GM19328 (cell line): ENCODE results near the gene RETNLB.

ENCODE experiments used
- ATAC-seq: cut with Tn5 transposase; IDR thresholded peaks from one replicate; pipeline ENCODE4 v1.9.1; 2021; ENCODE audit warnings: mild to moderate bottlenecking, moderate library complexity; ENCODE audit not compliant: unreplicated experiment

RETNLB gene, protein sequence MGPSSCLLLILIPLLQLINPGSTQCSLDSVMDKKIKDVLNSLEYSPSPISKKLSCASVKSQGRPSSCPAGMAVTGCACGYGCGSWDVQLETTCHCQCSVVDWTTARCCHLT

DNA sequence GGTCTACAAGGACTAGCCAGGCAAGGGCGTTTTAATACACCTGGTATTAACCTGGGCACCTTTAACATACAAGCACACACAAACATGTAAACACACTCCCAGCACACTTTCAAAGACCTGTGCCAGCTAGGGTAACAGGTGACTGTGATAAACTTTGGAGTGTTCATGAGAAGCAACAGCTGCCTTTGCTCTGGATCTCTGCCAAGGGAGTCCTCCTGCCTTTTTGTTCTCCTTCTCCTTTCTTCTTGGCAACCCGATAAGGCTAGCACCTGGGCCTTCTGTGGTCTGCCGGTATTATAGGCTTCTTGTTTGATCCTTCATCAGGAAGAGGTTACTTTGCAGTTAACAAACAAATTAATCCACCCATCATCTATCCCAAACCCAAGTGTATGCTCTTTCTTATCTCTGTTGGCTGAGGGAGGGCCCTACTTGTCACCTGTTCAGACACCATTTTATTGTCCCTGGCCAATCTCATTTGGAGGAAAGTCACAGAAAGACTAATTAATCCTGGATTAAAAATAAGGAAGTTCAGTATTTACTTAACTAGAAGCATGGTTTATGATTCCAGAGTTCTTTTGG is at the start of gene RETNLB:
TSS of gene RETNLB (minus strand) at position 7 of the 579 bp plus-strand sequence. CDS start 225 bp downstream, outside the sequence.
- ATAC-seq = no peak

DNA sequence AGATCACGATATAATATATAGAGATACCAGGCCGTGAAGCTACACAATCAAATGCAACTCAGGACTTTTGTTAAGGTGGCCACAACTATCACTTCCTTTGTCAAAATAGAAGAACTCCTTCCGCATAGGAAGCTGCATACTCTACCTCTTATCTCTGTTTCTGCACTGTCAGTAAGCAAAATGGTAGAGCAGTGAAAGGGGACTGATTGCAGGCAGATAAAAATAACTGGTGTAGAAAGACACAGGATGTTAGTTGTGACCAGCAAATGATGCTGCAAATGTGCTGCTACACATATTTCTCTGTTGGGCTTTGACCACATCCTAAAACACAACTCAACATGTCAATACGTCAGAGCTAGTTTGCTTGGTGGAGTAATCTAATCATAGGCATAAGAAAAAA is 49.1 kb upstream of the RETNLB start:
- ATAC-seq = no peak

DNA sequence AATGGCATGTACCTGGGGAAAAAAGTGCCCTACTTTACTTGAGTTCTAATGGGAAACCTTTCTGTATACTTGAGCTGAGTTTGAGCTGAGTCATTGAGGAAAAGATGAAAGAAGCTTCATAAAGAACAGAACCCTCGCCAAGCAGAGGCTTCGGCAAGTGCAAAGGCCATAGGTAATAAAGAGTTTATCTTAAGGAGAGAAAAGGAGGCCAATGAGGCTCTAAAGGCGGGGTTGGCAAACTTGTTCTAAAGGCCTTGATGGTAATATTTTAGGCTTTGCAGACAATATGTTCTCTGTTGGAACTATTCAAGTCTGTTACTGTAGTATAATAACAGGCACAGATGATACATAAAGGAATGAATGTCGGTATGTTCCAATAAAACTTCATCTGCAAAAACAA is 47.8 kb upstream of the RETNLB start:
- ATAC-seq = no peak

DNA sequence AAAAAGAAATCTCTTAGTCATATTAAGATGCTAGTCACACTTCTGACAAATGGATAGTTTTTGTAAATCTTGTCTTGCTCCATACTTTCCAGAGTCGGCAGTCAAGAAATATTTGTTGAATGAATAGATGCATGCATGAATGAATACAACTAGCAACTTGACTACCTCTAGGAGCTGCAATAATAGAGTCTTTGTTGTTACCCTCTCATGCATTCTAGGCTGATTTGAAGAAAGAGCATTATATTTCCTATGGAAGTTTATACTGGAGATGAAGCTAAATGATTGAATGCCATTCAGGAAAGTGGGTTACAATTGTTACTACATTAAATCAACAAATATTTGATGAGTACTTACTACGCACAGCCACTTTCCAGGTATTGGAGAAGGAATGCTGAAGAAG is 47.2 kb upstream of the RETNLB start:
- ATAC-seq = no peak

DNA sequence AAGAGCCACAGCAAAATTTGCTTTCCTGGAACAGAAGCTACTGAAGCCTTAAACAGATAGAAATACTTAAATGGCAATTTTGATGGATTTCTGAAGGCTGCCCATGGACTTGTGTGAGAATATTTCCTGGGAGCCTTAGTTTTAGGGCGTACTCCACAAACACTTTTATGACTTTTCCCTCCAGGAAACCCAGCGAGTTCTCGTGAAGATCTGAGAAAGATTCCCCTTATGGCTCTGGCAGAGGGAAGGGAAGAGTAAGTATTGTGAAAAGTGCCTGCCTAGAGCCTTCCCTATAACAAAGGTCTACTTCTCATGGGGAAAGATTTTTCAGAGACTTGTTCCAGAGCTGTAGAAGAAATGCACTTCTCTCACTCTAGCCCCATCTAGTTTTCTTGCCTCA is 34.3 kb upstream of the RETNLB start:
- ATAC-seq = no peak

DNA sequence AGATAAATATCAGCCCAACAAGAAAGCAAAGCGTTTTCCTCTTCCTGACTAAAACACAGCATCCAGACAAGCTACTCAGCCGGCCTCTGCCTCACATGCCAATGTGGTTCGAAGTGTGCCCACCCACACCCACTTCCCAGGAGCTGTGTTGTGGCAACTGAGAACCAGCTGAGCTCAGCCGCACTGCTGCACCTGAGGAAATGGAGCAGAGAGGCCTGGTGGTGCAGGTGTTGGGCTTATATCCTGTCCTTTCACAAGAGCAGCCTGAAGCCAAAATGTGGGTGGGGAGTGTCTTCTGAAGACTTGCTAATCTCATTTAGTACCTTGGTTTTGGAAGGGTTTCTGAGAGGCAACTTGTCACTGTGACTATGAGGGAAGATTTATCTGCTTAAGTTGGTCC is 23.0 kb upstream of the RETNLB start:
- no peak for ATAC-seq

DNA sequence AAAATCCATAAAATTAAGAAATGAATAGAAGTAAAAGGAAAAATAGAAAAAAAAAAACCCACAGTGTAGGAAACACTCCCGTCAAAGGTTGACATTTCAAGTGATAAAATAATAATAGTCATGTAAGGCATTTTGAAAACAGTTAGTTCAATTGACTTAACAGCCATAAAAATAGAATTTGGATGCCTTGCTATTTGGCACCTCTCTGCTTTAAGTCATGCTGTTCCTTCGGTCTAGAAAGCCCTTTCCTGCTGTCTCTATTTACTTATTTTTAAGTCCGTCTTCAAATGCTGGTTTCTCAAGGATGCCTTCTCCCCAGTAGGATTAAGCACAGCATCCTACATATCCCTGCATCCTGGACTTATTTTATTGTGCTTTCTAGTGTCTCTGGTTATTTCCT is 22.3 kb upstream of the RETNLB start:
- no peak for ATAC-seq

DNA sequence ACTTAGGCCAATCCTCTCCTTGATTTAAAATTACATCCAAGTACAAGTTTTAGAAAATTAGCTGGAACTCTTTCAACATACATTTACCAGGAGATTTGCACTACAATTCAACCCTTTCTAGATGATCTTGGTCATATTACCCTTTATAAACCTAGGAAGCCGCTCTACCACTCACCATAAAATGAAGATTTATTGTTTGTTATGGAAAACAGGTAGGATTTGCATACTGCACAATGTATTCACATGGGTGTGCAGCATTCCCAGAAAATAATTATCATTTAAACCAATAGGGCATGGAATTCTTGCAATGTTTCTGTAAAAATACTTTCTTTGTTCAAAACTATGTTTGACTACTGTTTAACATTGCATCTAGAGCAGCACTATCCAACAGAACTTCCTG is 18.4 kb upstream of the RETNLB start:
- no peak for ATAC-seq

DNA sequence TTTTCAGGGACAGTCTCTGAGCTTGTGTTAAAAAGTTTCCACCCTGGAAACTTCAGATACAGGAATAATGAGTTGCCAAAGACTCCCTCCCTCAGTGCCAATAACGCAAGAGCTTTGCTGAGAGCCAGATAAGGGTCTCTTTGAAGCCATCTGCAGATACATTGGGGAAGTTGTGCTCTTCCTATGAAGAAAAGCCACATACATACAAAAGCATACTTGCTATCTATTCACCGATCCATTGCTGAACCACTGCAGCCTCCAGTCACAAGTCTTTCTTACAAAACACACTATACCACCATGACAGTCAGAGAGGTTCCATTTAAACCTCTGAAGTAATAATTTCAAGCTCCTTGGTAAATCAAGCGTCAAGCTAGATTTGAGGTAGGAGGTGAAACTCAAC is 10.0 kb upstream of the RETNLB start:
- ATAC-seq = no peak

DNA sequence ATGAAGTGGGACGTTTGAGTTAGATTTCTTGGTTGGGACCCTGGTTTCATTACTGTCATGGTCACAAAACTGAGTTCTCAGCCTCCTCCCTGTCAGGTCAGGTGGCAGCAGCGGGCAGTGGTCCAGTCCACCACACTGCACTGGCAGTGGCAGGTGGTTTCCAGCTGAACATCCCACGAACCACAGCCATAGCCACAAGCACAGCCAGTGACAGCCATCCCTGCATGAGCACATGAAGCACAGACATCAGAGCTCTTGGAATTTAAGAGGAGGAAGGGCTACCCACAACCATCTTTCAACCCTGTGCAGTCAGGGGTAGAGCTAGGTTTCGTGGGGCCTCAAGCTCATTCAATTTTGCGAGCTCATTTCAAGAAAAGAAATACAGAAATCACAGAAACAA is 1.5 kb downstream of the RETNLB start:
- ATAC-seq = no peak

DNA sequence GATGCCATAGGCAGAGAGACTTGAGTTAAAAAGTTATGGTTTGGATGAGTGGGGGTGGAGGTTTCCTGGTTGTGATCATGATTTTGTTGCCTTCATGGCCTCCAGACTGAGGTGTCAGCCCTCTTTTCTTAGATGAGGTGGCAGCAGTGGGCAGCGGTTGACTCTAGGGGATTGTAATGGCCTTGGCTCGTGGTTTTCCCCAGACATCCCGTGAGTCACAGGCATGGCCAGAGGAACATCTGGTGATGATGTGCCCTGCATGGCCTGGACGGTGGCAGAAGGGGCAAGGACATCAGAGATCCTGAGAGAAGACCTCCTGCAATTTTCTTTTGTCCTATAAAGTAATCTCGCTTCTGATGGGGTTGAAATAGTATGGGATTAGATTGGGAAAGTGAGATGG is 12.4 kb downstream of the RETNLB start:
- ATAC-seq = no peak

DNA sequence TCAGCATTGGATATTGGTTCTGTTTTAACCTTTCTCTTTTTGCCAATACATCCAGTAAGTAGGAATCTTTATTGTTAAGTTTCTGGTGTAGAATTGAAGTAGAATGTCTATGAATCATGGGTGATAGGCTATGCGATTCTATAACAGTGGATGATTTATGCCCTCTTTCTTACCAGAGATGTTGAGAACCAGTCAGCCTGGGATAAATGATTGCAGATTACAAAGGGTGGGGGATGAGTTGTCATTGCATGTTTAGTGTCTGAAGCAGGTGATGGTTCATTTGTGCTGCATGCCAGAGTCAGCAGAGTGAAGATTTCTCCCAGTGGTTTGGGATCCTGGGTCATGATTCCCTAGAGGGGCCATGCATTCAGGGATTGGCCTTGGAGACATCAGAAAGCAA is 14.3 kb downstream of the RETNLB start:
- ATAC-seq = no peak

DNA sequence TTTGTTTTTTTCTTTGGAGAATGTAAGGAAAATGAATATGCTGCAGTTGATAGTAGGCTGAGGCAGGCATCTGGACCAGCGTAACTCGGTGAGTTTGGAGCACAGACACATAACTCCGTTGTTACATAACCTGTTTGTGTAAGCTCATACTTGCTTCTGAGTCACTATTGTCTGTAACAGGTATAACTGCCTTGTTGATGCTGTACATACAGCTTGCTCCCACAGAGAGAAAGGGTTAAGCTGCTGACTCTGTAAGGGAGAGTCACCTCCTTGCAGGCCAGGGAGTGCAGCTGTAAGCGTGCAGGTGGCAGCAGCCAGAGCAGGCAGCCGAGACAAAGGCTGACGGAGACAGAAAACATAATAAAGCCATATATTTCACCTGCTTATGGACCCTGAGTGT is 20.4 kb downstream of the RETNLB start:
- ATAC-seq = no peak

DNA sequence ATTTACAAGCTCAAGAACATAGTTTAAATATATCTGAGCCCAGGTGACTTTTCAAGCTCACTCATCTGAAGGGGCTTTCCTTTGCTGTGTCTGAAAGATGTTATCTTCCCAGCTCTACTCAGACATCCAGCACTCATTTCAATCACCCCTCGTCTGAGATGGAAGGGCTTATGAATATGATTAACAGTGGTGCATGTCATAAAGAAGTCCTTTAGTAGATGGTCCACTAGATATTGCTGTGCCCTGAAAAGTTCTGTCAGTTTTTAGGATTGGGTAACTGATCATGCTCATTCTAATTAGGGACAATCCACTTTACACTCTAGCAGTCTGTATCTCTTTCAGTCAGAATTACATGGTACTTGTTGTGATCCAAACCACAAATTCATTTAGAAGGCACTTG is 28.3 kb downstream of the RETNLB start:
- ATAC-seq = no peak

DNA sequence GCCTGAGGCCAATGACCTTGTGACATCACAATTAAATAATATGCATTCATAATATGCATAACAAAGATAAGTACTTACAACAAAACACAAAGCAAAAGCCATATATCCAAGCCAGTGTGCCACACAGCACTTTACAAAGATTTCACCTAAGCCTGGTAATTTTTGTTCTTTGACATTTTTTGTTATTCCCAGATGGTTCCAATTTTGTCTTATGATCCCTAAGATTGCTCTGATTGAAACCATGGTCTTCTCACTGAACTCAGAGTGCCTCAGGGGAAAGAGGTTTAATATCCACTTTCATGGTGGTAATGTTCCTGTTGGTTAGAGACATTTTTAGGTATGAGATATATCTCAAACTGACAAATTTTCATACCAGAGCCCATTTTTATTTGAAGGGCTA is 29.1 kb downstream of the RETNLB start:
- ATAC-seq = no peak

DNA sequence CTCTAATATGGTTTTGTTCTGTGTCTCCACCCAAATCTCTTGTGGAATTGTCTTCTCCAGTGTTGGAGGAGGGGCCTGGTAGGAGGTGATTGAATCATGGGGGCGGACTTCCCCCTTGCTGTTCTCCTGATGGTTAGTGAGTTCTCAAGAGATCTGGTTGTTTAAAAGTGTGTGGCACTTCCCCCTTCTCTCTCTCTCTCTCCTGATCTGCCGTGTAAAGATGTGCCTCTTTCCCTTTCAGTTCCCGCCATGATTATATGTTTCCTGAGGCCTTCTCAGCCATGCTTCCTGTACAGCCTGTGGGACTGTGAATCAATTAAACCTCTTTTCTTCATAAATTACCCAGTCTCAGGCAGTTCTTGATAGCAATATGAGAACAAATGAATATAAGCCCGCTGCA is 33.1 kb downstream of the RETNLB start:
- no peak for ATAC-seq

DNA sequence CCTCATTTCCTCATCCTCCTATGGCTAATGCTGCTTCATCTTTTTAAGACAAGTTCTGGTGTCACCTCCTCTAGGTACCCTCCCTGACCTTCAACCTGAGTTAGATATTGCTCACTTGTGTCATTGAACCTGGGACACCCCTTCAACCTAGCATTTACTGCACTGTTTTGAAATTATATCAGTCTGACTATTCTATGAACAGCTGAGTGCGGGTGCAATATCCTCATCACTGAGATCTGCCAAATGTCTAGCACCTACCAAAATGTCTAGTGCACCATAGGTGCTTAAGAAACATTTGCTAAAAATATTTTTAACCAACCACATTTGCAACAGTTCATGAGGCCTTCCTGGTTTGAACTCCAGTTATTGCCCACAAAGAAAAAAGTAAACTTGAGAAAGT is 34.5 kb downstream of the RETNLB start:
- no peak for ATAC-seq

DNA sequence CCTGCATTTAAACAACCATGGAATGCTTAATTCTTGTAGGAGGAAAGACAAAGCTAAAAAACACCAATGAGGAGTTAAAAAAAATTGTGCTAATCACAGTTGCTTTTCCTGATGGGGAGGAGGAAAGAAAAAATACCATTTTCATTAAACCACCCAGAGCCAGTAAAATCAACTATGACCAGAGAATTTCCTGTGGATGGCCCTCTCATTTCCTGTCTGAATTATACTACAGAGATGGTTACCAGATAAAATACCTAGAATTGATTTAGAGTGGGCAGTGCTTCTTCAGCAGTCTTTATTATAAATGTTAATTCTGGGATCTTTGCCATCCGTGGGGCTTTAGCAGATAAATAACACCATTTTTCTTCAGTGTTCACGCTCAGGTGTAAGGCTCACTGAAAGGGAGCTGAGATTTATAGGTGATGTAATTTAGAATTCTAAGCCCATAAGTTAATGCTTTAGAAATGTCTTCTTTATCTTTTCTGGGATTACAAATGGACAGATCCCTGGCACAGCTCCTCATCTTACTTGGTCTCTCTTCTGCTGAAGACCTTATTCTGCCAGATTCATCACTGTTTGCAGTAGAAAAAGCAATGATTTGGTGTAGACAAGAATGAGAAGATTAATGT is 37.9 kb downstream of the RETNLB start:
- no peak for ATAC-seq

DNA sequence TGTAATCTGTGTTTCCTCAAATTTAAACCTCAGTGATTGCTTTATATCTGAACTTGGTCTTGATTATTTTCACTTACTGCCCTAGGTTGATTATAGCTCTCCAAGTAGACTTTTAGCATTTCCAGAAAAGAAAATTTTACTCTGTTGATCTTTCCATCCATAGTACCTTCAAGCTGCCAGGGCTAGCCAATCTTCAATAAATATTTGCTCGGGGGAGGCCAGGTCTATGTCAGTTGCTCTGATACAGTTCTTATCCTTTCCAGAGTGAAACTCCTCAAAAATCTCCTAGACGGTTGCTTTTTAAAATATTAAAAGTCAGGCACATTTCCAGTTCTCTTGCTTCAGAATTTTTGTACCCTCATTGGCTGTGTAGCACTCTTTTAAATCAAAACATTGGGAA is 38.8 kb downstream of the RETNLB start:
- no peak for ATAC-seq

DNA sequence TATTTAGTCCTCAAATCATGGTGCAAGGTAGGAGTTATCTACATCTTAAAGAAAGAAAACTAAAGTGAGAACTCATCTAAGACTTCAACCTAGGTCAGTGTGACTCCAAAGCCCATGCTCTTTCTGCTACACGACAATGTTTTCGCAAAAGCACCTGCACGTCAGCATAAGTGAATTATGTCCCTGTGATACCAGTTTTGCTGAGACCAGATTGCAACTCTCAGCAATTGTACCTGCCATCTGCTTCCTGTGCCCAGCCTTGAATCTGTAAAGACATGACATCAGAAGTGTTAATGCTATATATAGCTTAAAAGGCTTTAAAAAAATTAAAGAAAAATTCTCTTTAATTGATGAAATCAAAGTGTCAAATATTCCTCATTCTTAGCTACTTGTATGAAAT is 43.4 kb downstream of the RETNLB start:
- no peak for ATAC-seq

DNA sequence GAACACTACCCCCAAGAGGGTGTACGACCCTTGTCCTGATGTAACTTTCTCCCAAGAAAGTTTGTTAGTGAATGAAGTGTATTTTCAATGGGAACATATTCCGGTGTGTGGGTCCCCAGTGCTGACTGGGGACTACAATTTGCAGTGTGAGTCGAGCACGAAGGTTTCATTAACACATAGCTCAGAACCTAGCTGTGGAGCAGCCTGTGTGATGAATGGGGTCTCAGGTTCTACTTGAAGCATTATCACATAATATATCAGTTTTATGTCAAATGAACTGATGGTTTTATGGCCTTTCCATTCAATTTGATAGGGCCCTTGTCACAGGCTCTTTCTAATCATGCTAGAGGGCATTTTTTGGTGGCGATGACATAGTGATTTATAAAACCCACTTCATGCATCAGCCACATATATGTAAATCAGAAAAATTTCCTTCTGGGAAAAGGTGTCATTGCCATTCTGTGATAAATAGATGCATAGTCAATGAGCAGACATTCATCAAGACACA is 44.1 kb downstream of the RETNLB start:
- ATAC-seq = no peak
